GM23248 (cell line): ENCODE data around the gene IL1RAPL1. TPM values are rescaled to one million over a fixed set of nuclear protein-coding genes. Genes with fewer than 3 reads are reported as not detected.

Experiments used
- DNase-seq: peaks from one replicate; pipeline ENCODE4 v3.0.0-alpha.2; 2015
- H2AFZ ChIP-seq: fragments of 200-600 bp; sonication (generic); 2 replicates; pipeline ENCODE4 v1.6.1; 2016; ENCODE audit warnings: antibody characterized with exemption
- H3F3A ChIP-seq: fragments of 200-600 bp; sonication (generic); 2 replicates; pipeline ENCODE4 v1.6.1; 2016; ENCODE audit warnings: mild to moderate bottlenecking, antibody characterized with exemption, mixed run types; ENCODE audit not compliant: insufficient read depth
- H3K27ac ChIP-seq: fragments of 200-600 bp; sonication (generic); 2 replicates; pipeline ENCODE4 v1.5.1; 2016; ENCODE audit warnings: mild to moderate bottlenecking
- H3K27me3 ChIP-seq: fragments of 200-600 bp; sonication (generic); replicated peaks from 2 replicates; pipeline ENCODE4 v1.6.1; 2016; ENCODE audit warnings: mild to moderate bottlenecking; ENCODE audit not compliant: insufficient read depth
- H3K36me3 ChIP-seq: fragments of 200-600 bp; sonication (generic); 2 replicates; pipeline ENCODE4 v1.6.1; 2016; ENCODE audit warnings: low read depth, mild to moderate bottlenecking
- H3K4me1 ChIP-seq: fragments of 200-600 bp; sonication (generic); 2 replicates; pipeline ENCODE4 v1.6.1; 2016; ENCODE audit warnings: mild to moderate bottlenecking; ENCODE audit not compliant: insufficient read depth
- H3K4me2 ChIP-seq: fragments of 200-600 bp; sonication (generic); one replicate; pipeline ENCODE4 v1.6.1; 2016; ENCODE audit warnings: mild to moderate bottlenecking; ENCODE audit not compliant: unreplicated experiment
- H3K4me3 ChIP-seq: fragments of 200-600 bp; sonication (generic); 2 replicates; pipeline ENCODE4 v1.5.1; 2016; ENCODE audit warnings: mild to moderate bottlenecking
- H3K79me2 ChIP-seq: fragments of 200-600 bp; sonication (generic); 2 replicates; pipeline ENCODE4 v1.6.1; 2016; ENCODE audit warnings: mild to moderate bottlenecking; ENCODE audit not compliant: insufficient read depth
- H3K9ac ChIP-seq: fragments of 200-600 bp; sonication (generic); 2 replicates; pipeline ENCODE4 v1.6.1; 2016; ENCODE audit warnings: mild to moderate bottlenecking
- H3K9me2 ChIP-seq: fragments of 200-600 bp; sonication (generic); 2 replicates; pipeline ENCODE4 v1.6.1; 2016; ENCODE audit warnings: mixed run types, mild to moderate bottlenecking, moderate library complexity; ENCODE audit not compliant: insufficient read depth
- H3K9me3 ChIP-seq: fragments of 200-600 bp; sonication (generic); one replicate; pipeline ENCODE4 v1.6.1; 2017; ENCODE audit warnings: low read depth
- H4K20me1 ChIP-seq: fragments of 200-600 bp; sonication (generic); 2 replicates; pipeline ENCODE4 v1.6.0; 2016; ENCODE audit not compliant: insufficient read depth
- EZH2 ChIP-seq: fragments of 200-600 bp; sonication (generic); IDR thresholded peaks from 2 replicates; pipeline ENCODE4 v1.6.1; 2018; ENCODE audit warnings: antibody characterized with exemption, mild to moderate bottlenecking; ENCODE audit not compliant: insufficient read depth, poor library complexity, severe bottlenecking
- EZH2phosphoT487 ChIP-seq: fragments of 200-600 bp; sonication (generic); IDR thresholded peaks from 2 replicates; pipeline ENCODE4 v1.6.1; 2018; ENCODE audit warnings: antibody characterized with exemption, moderate library complexity, mild to moderate bottlenecking, low read depth; ENCODE audit not compliant: insufficient read depth
- WGBS, 2 experiments: methylation state at CpG; one replicate each; pipeline ENCODE4 v1.1.6; 2015 to 2017; ENCODE audit warnings: low lambda C conversion rate in 2 of 2, low coverage in 1 of 2; ENCODE audit errors: missing lambda C conversion rate in 2 of 2; 5-methylcytosine and 5-hydroxymethylcytosine counted together
- in situ Hi-C: fragments of 300-500 bp; cut with MboI; formaldehyde crosslinking; loops from 2 replicates; pipeline ENCODE4 v1.15.0; 2020
- polyA plus RNA-seq: library from polyadenylated mRNA; unstranded; fragments of >200 nt; fragmentation: Nextera tagmentation; extraction: Ambion mirVana; gene quantifications from 2 replicates; pipeline ENCODE4 v1.2.1, GENCODE V29; 2016
- total RNA-seq: library from RNA; depleted of rRNA; stranded (reverse); fragments of >200 nt; shearing (Covaris generic); gene quantifications from 2 replicates; pipeline ENCODE4 v1.2.3, GENCODE V29; 2014

The IL1RAPL1 gene
- total and polyA plus RNA-seq, 2 experiments from 2014 or later = not detected

DNA sequence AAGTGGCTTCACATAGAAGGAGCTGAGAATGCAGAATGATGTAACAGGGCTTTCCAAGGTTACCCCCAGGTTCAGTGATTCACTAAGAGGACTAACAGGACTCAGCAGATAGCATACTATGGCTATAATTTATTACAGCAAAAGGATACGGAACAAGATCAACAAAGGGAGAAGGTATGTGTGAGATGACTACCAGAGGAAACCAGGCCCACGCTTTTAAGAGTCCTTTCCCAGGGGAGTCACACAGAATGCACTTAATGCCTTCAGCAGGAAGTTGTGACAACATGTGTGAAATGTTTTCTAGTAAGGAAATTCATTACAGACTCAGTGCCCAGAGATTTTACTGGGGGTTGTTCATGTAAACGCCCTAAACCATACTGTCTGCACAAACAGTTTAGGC, 1254.5 kb downstream of the IL1RAPL1 start:
- TF ChIP-seq EZH2phosphoT487 (no peak), EZH2 (no peak)
- Histone ChIP-seq H3K27ac (peak overlapping the region; percentile 6; the same call in 1 of the 2 replicates), H3K27me3 (no peaks in the 10 kb centered on the region), H3K36me3 (no peaks in the 10 kb centered on the region), H3K4me2 (no peak overlapping the region), H3K4me3 (no peak overlapping the region), H3K4me1 (no peaks in the 10 kb centered on the region), H2AFZ (no peak overlapping the region), H4K20me1 (no peaks in the 10 kb centered on the region), H3K79me2 (no peaks in the 10 kb centered on the region), H3K9ac (no peak overlapping the region), H3K9me2 (no peaks in the 10 kb centered on the region), H3F3A (no peaks in the 10 kb centered on the region), H3K9me3 (no peaks in the 10 kb centered on the region)
- in situ Hi-C loops = no loop called here
- DNase-seq = peak; percentile 57
- WGBS, 2 experiments = 19 to 22% methylated on average over 3 of the region's 3 CpGs

DNA sequence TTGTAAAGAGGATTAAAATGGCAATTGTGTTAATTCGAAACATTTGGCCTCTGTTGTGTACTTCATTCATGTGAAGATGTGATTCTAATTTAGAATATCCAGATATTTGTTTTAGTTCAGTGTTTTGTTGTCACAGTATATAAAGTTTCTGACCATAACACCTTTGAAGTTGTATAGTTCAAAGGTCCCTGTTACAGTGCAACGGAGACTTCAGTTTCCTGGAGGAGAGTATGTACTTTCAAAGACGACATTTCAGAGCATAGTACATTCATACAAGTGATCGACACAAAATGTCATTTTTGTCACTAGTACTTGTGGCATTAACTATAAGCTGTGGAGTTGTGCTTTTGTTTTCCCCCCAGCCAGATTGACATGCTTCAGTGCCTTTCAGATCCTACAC, 1255.3 kb downstream of the IL1RAPL1 start:
- in situ Hi-C loops = no loop called here
- DNase-seq = no peak

DNA sequence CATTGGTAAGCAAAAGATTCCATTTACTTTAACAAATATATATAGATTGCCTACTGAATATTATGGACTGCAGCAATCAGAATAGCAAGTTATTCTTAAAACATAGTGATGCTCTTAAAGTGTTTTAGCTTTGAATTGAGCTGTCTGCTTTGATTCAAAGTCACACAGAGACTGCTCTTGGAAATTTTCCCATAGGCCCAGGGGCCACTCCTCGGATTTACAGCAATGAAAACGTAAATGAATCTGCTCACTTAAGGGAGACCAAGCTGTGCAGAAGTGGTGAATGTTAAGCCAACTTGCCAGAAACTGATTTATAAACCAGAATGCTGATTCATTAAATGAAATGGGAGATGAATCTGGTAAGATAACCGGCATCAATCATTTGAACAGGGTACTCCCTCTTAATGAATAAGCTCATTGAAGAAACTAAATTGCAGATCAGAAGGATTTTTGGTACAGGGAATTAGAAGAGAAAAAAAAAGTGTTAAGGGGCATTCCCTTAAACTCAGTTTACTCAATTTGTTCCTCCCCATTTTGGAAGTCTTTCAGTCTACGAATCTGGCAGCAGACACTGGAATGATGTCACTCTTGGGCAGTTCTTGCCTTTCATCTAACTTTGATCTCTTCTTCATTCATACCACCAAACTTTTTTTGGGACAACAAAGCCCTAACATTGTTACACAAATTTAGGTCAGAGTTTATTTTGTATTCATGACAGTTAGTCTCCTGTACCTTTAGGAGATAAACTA, 1264.8 kb downstream of the IL1RAPL1 start:
- Histone ChIP-seq H3K9ac (no peak overlapping the region), H3K27ac (no peak overlapping the region), H3K4me1 (no peaks in the 10 kb centered on the region), H3K9me3 (no peaks in the 10 kb centered on the region), H3K36me3 (no peaks in the 10 kb centered on the region), H3F3A (no peaks in the 10 kb centered on the region), H3K4me3 (no peak overlapping the region), H2AFZ (no peak overlapping the region), H3K79me2 (no peaks in the 10 kb centered on the region), H4K20me1 (no peaks in the 10 kb centered on the region), H3K4me2 (no peak overlapping the region), H3K27me3 (no peaks in the 10 kb centered on the region), H3K9me2 (no peaks in the 10 kb centered on the region)
- 16 to 25% methylated on average over 4 of the region's 4 CpGs for WGBS, 2 experiments
- TF ChIP-seq EZH2phosphoT487 = no peak
- no peak for TF ChIP-seq EZH2
- in situ Hi-C loops = no loop called here
- DNase-seq = no peak

More for the DNA sequence above, 1255.3 kb downstream of the IL1RAPL1 start:
- Histone ChIP-seq H3K27me3 (no peaks in the 10 kb centered on the region), H3K79me2 (no peaks in the 10 kb centered on the region), H3K9ac (no peak overlapping the region), H3F3A (no peaks in the 10 kb centered on the region), H3K4me1 (no peaks in the 10 kb centered on the region), H3K4me2 (no peak overlapping the region), H2AFZ (no peak overlapping the region), H3K4me3 (no peak overlapping the region), H3K27ac (no peak overlapping the region), H4K20me1 (no peaks in the 10 kb centered on the region), H3K9me2 (no peaks in the 10 kb centered on the region), H3K9me3 (no peaks in the 10 kb centered on the region), H3K36me3 (no peaks in the 10 kb centered on the region)
- TF ChIP-seq EZH2phosphoT487 (no peak), EZH2 (no peak)
- WGBS, 2 experiments = 28 to 42% methylated on average over 4 of the region's 4 CpGs

DNA sequence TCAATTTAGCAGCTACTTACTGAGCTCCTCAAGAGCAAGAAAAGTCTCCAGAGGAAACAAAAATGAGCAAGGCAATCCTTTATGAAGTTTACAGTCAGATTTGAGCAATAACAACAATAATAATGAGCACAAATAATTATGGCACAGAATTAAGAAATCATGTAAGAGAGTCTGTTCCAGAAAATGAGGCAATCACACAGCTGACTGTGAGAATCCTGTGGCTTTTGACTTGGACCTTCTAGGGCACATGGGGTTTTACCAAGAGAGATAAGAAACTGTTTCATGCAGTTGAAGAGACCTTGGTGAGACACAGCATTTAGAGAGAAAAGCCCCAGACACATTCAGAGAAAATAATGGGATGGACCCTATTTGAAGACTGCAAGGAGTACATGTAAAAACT, 1265.5 kb downstream of the IL1RAPL1 start:
- H3K79me2 ChIP-seq = no peaks in the 10 kb centered on the region
- no peak for TF ChIP-seq EZH2phosphoT487
- no peak for TF ChIP-seq EZH2
- no peaks in the 10 kb centered on the region for H3K9me3 ChIP-seq
- H3K4me3 ChIP-seq = no peak overlapping the region
- no peaks in the 10 kb centered on the region for H4K20me1 ChIP-seq
- no peak overlapping the region for H2AFZ ChIP-seq
- H3K9ac ChIP-seq = no peak overlapping the region
- no peaks in the 10 kb centered on the region for H3F3A ChIP-seq
- H3K4me1 ChIP-seq = no peaks in the 10 kb centered on the region
- no peak overlapping the region for H3K27ac ChIP-seq
- H3K36me3 ChIP-seq = no peaks in the 10 kb centered on the region
- DNase-seq = peak; percentile 2
- H3K4me2 ChIP-seq = no peak overlapping the region
- H3K27me3 ChIP-seq = no peaks in the 10 kb centered on the region
- H3K9me2 ChIP-seq = no peaks in the 10 kb centered on the region
- in situ Hi-C loops = no loop called here

DNA sequence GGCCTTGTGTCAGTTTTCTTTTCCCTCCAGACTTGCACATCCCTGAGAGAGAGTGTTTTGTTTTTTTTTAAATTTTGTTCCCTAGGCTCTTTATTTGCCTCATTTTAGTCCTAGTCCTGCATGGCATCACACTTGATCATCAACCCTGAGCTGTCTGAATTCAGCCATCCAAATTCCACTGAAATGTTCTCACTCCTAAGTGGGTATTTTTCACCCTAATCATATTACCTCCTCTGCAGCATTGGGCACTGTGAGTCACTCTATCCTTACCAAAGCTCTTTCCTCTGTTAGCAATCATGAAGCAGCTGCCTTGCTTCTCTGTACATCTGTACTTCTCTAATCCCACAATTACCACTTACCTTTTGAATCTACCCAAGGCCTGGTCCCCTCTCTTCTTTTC, 1271.5 kb downstream of the IL1RAPL1 start:
- Histone ChIP-seq H3K9me2 (no peaks in the 10 kb centered on the region), H4K20me1 (no peaks in the 10 kb centered on the region), H3K4me3 (no peak overlapping the region), H3K27me3 (no peaks in the 10 kb centered on the region), H3K4me1 (no peaks in the 10 kb centered on the region), H3K27ac (no peak overlapping the region), H3K36me3 (no peaks in the 10 kb centered on the region), H3K4me2 (no peak overlapping the region), H3F3A (no peaks in the 10 kb centered on the region), H3K9me3 (no peaks in the 10 kb centered on the region), H3K9ac (no peak overlapping the region), H3K79me2 (no peaks in the 10 kb centered on the region), H2AFZ (no peak overlapping the region)
- peak; percentile 54 for DNase-seq
- in situ Hi-C loops = no loop called here
- no peak for TF ChIP-seq EZH2
- TF ChIP-seq EZH2phosphoT487 = no peak
